Liver (tissue), 3 donors: Measurements from ENCODE around the gene ACOXL.

Experiments
- ATF3 ChIP-seq: IDR thresholded peaks from 2 replicates; pipeline ENCODE4 v1.6.1; 2016; ENCODE audit warnings: antibody characterized with exemption
- CTCF ChIP-seq: fragments of 150-350 bp; IDR thresholded peaks from 2 replicates; pipeline ENCODE4 v1.5.1; 2017; ENCODE audit warnings: improper control_type of control experiment, low read depth, low read length; ENCODE audit not compliant: missing input control
- EGR1 ChIP-seq, 2 donors: IDR thresholded peaks; 2 replicates each; pipeline ENCODE4 v1.6.1; 2016 to 2018; ENCODE audit warnings: antibody characterized with exemption in 2 of 2, low read depth in 2 of 2
- FOXA1 ChIP-seq: IDR thresholded peaks from 2 replicates; pipeline ENCODE4 v1.6.1; 2016; ENCODE audit warnings: antibody characterized with exemption
- GABPA ChIP-seq, 2 donors: IDR thresholded peaks in 1 of 2; conservative IDR thresholded peaks in 1 of 2; 2 replicates each; pipeline ENCODE4 v1.6.1; 2016; ENCODE audit warnings: antibody characterized with exemption in 2 of 2, mild to moderate bottlenecking in 1 of 2, moderate library complexity in 1 of 2
- MAX ChIP-seq: IDR thresholded peaks from 2 replicates; pipeline ENCODE4 v1.6.1; 2016; ENCODE audit warnings: antibody characterized with exemption
- RAD21 ChIP-seq, 2 donors: IDR thresholded peaks; 2 replicates each; pipeline ENCODE4 v1.6.1; 2016; ENCODE audit warnings: antibody characterized with exemption in 2 of 2, mild to moderate bottlenecking in 2 of 2
- REST ChIP-seq: IDR thresholded peaks from 2 replicates; pipeline ENCODE4 v1.6.1; 2016; ENCODE audit warnings: antibody characterized with exemption, mild to moderate bottlenecking
- SP1 ChIP-seq: IDR thresholded peaks from 2 replicates; pipeline ENCODE4 v1.6.1; 2018; ENCODE audit warnings: antibody characterized with exemption, mild to moderate bottlenecking
- donor health status: healthy.
- donor health status: healthy.

- TF ChIP-seq CTCF (no peak), MAX (no peak), ATF3 (no peak), RAD21 (IDR thresholded peaks at IDR 0.05) (no peak), GABPA (IDR thresholded peaks at IDR 0.05 in 1 of 2, conservative IDR thresholded peaks at IDR 0.05 in 1 of 2) (no peak), SP1 (no peak), REST (no peak), FOXA1 (no peak), EGR1 (IDR thresholded peaks at IDR 0.05; ENCODE audit: low read depth in 2 of 2) (no peak)
Observed at GRCh38 chr2:111164078-111164477, 431.7 kb downstream of the ACOXL start.
